KOPT-K1 (cell line): ENCODE results near the gene GIT1.

Experiments used
- H3K27ac ChIP-seq: fragments of 200-600 bp; sonication (generic); 2 replicates; pipeline ENCODE4 v1.5.1; 2016; ENCODE audit warnings: antibody characterized with exemption, mild to moderate bottlenecking, low read depth, low read length; ENCODE audit not compliant: poor library complexity, severe bottlenecking
- H3K36me3 ChIP-seq: fragments of 200-600 bp; sonication (generic); 2 replicates; pipeline ENCODE4 v1.5.1; 2017; ENCODE audit warnings: antibody characterized with exemption, mild to moderate bottlenecking, low read length, moderate library complexity; ENCODE audit not compliant: insufficient read depth
- H3K9me3 ChIP-seq: fragments of 200-600 bp; sonication (generic); 2 replicates; pipeline ENCODE4 v1.5.1; 2017; ENCODE audit warnings: antibody characterized with exemption, low read length, mild to moderate bottlenecking; ENCODE audit not compliant: insufficient read depth, poor library complexity, severe bottlenecking

The GIT1 gene

GRCh38 chr17:29608986-29609385, 19.5 kb upstream of the GIT1 start:
- H3K27ac ChIP-seq: no peak overlapping the region
- no peaks in the 10 kb centered on the region for H3K36me3 ChIP-seq

GRCh38 chr17:29607557-29608195, 18.2 kb upstream of the GIT1 start:
- H3K27ac ChIP-seq: no peak overlapping the region
- H3K9me3 ChIP-seq: no peaks in the 10 kb centered on the region
- no peaks in the 10 kb centered on the region for H3K36me3 ChIP-seq

More at GRCh38 chr17:29608986-29609385, 19.5 kb upstream of the GIT1 start:
- no peaks in the 10 kb centered on the region for H3K9me3 ChIP-seq

- no peak overlapping the region for H3K27ac ChIP-seq
- H3K9me3 ChIP-seq: no peaks in the 10 kb centered on the region
- H3K36me3 ChIP-seq: no peaks in the 10 kb centered on the region
Observed at GRCh38 chr17:29603109-29603674, 13.7 kb upstream of the GIT1 start.

GRCh38 chr17:29597361-29598172, 8.1 kb upstream of the GIT1 start:
- Histone ChIP-seq H3K9me3 (no peaks in the 10 kb centered on the region), H3K36me3 (no peaks in the 10 kb centered on the region), H3K27ac (no peak overlapping the region)

DNA sequence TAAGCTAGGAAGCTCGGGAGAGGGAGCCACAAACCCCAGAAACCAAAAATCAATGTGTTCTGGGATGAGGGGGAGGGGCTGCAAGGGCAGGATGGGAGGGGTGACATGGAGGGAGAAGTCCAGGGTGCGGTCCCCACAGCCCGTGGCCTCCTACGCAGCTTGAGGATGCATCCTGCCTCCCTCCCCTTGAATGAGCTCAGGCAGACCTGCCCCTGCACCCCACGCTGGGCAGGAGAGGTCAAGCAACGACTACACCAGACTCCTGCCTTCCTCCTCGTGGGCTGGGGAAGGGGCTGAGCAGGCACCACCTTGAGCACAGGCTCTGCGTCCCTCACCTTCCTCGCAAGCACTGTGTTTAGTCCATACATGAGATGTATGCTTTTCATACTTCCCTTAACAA, 7.4 kb upstream of the GIT1 start:
- H3K36me3 ChIP-seq: no peaks in the 10 kb centered on the region
- no peak overlapping the region for H3K27ac ChIP-seq
- no peaks in the 10 kb centered on the region for H3K9me3 ChIP-seq

DNA sequence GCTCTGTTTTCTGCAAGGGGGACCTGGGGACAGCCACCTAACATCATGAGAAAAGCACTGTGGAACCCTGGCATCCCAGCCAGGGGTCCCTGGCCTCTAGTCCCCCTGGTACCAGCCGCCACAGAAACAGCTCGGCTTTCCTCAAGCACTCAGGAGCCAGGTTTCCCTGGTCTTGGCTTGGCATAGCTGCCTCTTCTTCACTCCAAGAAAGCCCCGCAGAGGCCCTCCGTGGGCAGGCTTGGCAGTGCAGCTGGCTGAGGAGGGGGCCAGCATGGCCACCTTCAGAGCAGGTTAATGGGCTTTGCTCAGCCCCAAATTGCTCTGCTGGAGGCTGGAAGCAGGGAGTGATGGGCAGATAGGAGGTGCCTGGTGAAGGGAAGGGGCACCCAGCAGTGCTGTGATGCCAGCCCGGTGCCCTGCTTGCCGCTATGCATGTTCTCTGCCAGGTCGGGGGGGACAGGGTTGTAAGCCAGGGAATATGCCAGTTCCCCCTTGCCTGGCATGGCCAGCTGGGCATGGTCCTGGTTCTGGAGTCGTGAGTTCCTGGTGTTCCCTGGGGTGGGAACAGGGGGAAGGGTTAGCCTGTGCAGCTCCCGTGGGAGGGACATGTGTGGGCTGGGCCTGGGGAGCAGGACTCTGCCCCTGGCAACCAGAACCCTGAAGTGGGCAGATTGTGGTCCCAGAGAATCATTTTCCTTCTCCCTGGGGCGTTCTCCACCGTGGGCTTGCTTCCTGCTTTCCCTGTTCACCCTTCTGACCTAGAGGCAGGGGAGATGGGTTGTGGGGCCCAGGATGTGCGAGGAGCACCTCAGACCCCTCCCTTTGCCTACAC, 6.7 kb upstream of the GIT1 start:
- Histone ChIP-seq H3K27ac (no peak overlapping the region), H3K9me3 (no peaks in the 10 kb centered on the region), H3K36me3 (no peaks in the 10 kb centered on the region)

GRCh38 chr17:29595107-29595942, 5.9 kb upstream of the GIT1 start:
- H3K27ac ChIP-seq: no peak overlapping the region
- no peaks in the 10 kb centered on the region for H3K9me3 ChIP-seq
- H3K36me3 ChIP-seq: no peaks in the 10 kb centered on the region

GRCh38 chr17:29594519-29595090, 5.2 kb upstream of the GIT1 start:
- Histone ChIP-seq H3K36me3 (no peaks in the 10 kb centered on the region), H3K9me3 (no peaks in the 10 kb centered on the region), H3K27ac (no peak overlapping the region)

GRCh38 chr17:29593591-29594518, 4.4 kb upstream of the GIT1 start:
- H3K36me3 ChIP-seq: no peaks in the 10 kb centered on the region
- H3K27ac ChIP-seq: peak overlapping the region; percentile 13
- H3K9me3 ChIP-seq: no peaks in the 10 kb centered on the region

DNA sequence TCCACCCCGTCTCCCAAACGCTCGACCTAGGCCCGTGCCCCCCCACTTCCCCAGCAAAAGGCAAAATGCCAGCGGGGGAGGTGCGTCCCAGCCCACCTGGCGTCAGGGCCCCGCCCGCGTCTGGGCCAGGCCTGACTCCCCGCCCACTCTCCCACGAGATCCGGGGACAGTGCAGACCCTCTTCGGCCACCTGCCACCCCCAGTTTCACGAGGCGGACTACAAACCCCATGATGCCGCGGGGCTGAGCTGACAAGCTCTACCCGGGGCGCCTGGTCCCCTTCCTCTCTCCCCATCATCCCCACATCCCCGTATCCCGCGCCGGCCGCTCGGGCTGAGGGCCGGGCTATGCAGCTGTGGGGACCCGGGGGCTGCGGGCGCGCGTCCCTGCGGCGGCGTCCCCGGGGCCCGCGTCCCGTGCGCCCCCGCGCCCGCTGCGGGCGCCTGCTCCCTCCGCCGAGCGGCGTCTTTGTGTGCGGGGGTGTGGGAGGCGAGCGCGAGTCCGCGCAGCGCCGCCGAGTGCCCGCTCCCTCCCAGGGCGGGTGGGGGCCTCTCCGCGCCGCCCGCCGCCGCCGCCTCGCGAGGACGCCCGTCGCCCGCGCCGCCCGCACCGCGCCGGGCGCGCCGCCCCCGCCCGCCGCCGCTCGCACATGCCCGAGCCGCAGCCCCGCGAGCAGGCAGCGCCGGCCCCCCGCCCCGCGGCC, 3.6 kb upstream of the GIT1 start, which contains the start of gene ANKRD13B:
Gene ANKRD13B (plus strand): TSS at position 283 of the 702 bp plus-strand sequence. CDS start 490 bp downstream, outside the sequence.
- Histone ChIP-seq H3K9me3 (no peaks in the 10 kb centered on the region), H3K36me3 (no peaks in the 10 kb centered on the region), H3K27ac (peak within 1 kb of the TSS; percentile 23)

GRCh38 chr17:29591737-29592608, 2.5 kb upstream of the GIT1 start:
- H3K27ac ChIP-seq: peak overlapping the region; percentile 32
- no peaks in the 10 kb centered on the region for H3K9me3 ChIP-seq
- no peaks in the 10 kb centered on the region for H3K36me3 ChIP-seq

GRCh38 chr17:29591146-29591736, 1.8 kb upstream of the GIT1 start:
- H3K36me3 ChIP-seq: no peaks in the 10 kb centered on the region
- H3K27ac ChIP-seq: peak overlapping the region; percentile 32
- no peaks in the 10 kb centered on the region for H3K9me3 ChIP-seq
